Left hindlimb (tissue), 1 donor: ENCODE measurements around the gene ADAMTS14.
A peak's percentile ranks its signal among the peaks of the same experiment; 100 is the strongest.
"Not testable (repeated sequence)": the region's sequence is repeated elsewhere in the genome, so short reads cannot be mapped to it uniquely, and the experiment has no call there.

Source experiments
- DNase-seq: peaks from one replicate; pipeline ENCODE4 v3.0.0-alpha.2; 2018

ADAMTS14 gene

GRCh38 chr10:70656489-70656888 is 15.8 kb upstream of the ADAMTS14 start:
- DNase-seq: no peak

- DNase-seq: no peak
These were observed 15.3 kb upstream of the ADAMTS14 start for GRCh38 chr10:70657041-70657440.

- no peak for DNase-seq
These were observed 13.6 kb upstream of the ADAMTS14 start for GRCh38 chr10:70658582-70659136.

GRCh38 chr10:70659306-70659705 is 13.0 kb upstream of the ADAMTS14 start:
- no peak for DNase-seq

- no peak for DNase-seq
These were observed 11.6 kb upstream of the ADAMTS14 start for GRCh38 chr10:70660722-70661121.

GRCh38 chr10:70661623-70662361 is 10.5 kb upstream of the ADAMTS14 start:
- DNase-seq: no peak

- no peak for DNase-seq
These were observed 9.7 kb upstream of the ADAMTS14 start for GRCh38 chr10:70662362-70663220.

GRCh38 chr10:70663458-70664409 is 8.6 kb upstream of the ADAMTS14 start:
- not testable (repeated sequence) for DNase-seq

GRCh38 chr10:70664702-70665195 is 7.6 kb upstream of the ADAMTS14 start:
- peak; percentile 89 for DNase-seq

- DNase-seq: no peak
These were observed 5.1 kb upstream of the ADAMTS14 start for GRCh38 chr10:70666960-70667798.

- not testable (repeated sequence) for DNase-seq
These were observed 4.5 kb upstream of the ADAMTS14 start for GRCh38 chr10:70667818-70668217.

GRCh38 chr10:70668454-70668970 is 3.8 kb upstream of the ADAMTS14 start:
- no peak for DNase-seq

GRCh38 chr10:70669015-70669414 is 3.3 kb upstream of the ADAMTS14 start:
- no peak for DNase-seq

- no peak for DNase-seq
These were observed 2.5 kb upstream of the ADAMTS14 start for GRCh38 chr10:70669732-70670317.

GRCh38 chr10:70671619-70672164 is 614 bp upstream of the ADAMTS14 start:
- no peak for DNase-seq

GRCh38 chr10:70673043-70673928 is 980 bp downstream of the ADAMTS14 start:
- DNase-seq: peak; percentile 77

- DNase-seq: no peak
These were observed 1.7 kb downstream of the ADAMTS14 start for GRCh38 chr10:70673929-70674559.

GRCh38 chr10:70674560-70675495 is 2.5 kb downstream of the ADAMTS14 start:
- no peak for DNase-seq
